HEK293 (cell line): Measurements from ENCODE around the gene EDEM1.

Experiments used
- TCF7L2 ChIP-seq: IDR thresholded peaks from 2 replicates; pipeline ENCODE4 v1.6.1; 2011; ENCODE audit warnings: low read depth, mild to moderate bottlenecking, inconsistent platforms, low read length, moderate library complexity, borderline replicate concordance
- TF ChIP-seq, protein P1 (sequence below): fragments of 450-650 bp; formaldehyde crosslinking; IDR thresholded peaks from 2 replicates; pipeline ENCODE4 v1.5.1; 2016; ENCODE audit warnings: missing biosample characterization, missing genetic modification characterization

DNA sequence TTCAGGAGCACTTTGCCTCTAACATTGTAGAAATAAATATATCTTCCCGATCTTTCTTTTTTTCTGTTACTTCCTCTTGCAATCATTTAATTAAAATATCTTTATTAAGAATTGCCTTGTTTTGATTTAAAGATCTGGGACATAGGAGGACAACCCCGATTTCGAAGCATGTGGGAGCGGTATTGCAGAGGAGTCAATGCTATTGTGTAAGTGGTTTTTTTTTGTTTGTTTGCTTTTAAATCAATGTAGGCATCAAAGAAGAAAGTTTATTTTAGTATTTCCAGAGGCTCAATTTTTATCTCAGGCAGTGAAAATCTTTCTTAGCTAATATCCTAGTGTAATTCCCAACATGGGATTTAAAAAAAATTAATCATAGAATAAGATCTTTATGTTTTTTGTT lies 15.5 kb upstream of the EDEM1 start:
- TF ChIP-seq, protein P1, sequence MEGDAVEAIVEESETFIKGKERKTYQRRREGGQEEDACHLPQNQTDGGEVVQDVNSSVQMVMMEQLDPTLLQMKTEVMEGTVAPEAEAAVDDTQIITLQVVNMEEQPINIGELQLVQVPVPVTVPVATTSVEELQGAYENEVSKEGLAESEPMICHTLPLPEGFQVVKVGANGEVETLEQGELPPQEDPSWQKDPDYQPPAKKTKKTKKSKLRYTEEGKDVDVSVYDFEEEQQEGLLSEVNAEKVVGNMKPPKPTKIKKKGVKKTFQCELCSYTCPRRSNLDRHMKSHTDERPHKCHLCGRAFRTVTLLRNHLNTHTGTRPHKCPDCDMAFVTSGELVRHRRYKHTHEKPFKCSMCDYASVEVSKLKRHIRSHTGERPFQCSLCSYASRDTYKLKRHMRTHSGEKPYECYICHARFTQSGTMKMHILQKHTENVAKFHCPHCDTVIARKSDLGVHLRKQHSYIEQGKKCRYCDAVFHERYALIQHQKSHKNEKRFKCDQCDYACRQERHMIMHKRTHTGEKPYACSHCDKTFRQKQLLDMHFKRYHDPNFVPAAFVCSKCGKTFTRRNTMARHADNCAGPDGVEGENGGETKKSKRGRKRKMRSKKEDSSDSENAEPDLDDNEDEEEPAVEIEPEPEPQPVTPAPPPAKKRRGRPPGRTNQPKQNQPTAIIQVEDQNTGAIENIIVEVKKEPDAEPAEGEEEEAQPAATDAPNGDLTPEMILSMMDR (tag by site-specific recombination): no peak
- TF ChIP-seq TCF7L2: no peak
